SH-SY5Y (cell line): ENCODE measurements around the gene CCDC61.

Source experiments
- GATA2 ChIP-seq: IDR thresholded peaks from 2 replicates; pipeline ENCODE4 v1.6.1; 2011; ENCODE audit warnings: mild to moderate bottlenecking, low read depth, low read length
- GATA3 ChIP-seq: IDR thresholded peaks from 2 replicates; pipeline ENCODE4 v1.6.1; 2011; ENCODE audit warnings: low read depth, mild to moderate bottlenecking, low read length, moderate library complexity

Gene CCDC61

DNA sequence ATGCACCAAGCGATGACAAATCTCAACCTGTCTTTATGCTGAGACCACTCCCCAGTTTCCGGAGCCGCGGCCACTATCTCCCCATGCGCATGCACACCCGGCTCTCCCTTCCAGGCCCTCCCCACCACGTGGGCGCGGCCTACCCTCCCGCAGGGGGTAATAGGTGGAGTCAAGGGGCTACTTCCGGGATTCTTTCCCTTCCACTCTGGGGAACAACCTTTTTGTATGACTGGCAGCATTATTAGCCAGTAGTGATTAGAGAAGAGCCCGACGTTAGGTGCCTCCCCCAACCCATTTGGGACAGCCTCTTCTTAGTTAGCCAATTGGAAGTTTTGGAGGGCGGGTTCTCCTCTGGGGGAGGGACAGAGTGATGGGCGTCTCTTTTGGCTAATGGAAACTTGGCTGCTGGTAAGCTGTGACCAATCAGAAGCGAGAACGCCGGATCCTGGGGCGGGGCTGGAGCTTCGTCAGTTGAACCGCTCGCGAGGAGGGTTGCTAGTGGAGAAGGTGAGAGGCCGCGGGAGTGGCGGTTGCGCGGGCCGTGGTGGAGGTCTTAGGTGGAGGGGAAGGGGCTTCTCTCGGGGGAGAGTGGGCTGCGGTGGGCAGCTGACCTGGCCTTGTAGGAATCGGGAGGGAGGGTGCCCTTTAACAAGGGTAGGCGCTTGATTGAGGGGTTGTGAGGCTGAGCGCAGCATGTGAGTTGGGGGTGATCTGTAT is at the start of gene CCDC61:
TSS of gene CCDC61 (plus strand) at position 470 of the 717 bp plus-strand sequence. CDS start 7,552 bp downstream, outside the sequence.
- no peak for TF ChIP-seq GATA2
- no peak for TF ChIP-seq GATA3

- TF ChIP-seq GATA3 (no peak), GATA2 (no peak)
Observed at GRCh38 chr19:45947926-45948325, 47.3 kb upstream of the CCDC61 start.

GRCh38 chr19:45952341-45952685 is 43.0 kb upstream of the CCDC61 start:
- TF ChIP-seq GATA3: no peak

DNA sequence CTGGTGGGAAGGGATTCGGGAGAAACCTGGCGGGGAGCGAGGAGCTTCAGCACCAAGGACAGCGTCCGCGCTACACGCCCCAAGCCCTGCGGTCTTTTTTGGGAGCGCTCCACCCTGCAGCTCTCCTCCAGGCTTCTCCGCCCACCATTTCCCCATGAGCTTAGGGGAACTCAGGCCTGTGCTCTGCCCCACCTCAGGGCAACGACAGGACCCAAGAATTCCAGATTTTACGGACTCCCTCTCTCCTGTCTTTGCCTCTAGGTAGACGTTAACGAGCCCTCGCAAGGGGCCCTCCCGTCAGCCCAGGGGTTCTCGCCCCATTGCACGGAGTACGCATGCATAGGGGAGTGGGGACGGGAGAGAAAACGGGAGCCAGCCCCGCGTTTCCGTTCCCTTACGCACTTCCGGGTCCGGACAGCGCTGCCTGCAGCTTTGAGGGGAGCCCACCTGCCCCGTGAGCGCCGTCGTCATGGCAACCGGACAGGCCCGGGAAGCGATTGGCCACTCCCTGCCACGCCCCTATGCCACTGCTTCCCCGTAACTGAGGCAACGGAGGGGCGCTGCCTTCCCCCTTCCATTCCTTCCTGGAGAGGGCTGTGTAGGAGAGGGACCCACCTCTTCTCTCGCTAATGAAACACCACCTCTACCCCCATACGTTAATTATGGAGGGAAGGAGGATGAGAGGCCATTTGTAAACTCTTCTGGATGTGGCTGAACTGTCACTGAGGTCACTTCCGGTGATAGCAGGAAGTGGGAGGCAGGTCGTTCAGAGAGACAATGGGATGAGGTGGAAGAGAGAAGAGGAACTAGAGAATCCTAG is 42.4 kb upstream of the CCDC61 start:
- no peak for TF ChIP-seq GATA3
- no peak for TF ChIP-seq GATA2

DNA sequence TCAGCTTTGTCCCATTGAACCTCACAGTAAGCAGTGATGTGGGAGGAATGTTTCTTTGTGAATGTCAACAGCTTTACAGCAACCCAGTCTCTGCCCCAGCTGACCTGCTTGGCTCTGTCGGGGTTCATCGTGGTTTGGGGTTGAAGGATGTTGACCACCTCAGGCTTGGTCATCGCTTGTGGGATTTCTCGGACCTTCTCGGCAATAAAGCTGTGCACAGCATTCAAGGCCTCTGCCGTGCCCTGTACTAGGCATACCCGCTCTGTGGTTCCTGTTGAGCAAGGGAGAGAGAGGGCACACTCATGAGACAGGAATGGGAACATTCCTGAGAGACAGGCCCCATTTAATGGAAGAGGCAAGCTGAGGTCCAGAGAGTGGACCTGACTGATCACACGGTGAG is 41.6 kb upstream of the CCDC61 start:
- TF ChIP-seq GATA2 (no peak), GATA3 (no peak)

DNA sequence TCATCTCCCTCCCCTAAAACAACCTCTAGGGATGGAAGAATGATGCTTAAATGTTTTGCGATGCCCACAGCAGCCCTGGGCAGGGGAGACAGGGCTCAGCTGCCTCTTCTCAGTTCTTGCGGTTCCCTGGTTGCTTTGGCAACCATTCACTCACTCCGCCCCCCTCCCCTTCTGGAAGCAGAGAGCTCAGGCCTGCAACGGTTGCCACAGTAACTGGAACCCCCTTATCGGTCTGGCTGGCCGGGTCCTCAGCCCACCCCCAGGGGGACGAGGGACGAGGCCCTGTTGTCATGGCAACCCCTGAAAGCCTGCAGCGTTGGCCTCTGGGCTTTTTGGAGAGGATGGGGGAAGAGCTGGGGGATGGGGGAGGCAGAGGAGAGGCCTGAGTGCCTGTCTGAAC is 41.1 kb upstream of the CCDC61 start:
- no peak for TF ChIP-seq GATA3
- peak; percentile 24; the same call in 1 of the 2 replicates for TF ChIP-seq GATA2

GRCh38 chr19:45955905-45956608 is 39.2 kb upstream of the CCDC61 start:
- TF ChIP-seq GATA2 (no peak), GATA3 (no peak)

GRCh38 chr19:45958320-45958719 is 36.9 kb upstream of the CCDC61 start:
- TF ChIP-seq GATA2 (no peak), GATA3 (no peak)

GRCh38 chr19:45958769-45959516 is 36.3 kb upstream of the CCDC61 start:
- no peak for TF ChIP-seq GATA2
- no peak for TF ChIP-seq GATA3

DNA sequence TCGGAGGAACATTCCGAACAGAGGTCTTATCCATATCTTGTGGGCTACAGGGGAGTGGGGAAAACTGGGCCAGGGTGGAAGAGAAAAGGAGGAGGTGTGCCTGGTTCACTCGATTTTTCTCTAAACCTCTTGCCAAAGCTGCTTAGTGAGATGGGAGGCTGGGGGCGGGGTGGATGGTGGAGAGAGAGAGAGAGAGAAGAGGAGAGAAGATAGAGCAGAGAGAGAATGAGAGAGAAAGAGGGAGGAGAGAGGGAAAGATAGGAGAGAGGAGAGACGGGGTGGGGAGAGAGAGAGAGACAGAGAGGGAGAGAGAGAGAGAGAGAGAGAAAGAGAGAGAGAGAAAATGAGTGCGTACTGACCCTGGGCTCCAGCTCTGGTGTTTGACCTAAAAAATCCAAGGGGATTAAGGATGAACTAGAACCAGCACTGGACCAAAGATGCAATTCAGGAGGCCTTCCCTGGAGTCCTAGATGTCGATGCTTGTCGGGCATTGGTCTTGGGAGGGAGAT is 35.7 kb upstream of the CCDC61 start:
- TF ChIP-seq GATA3 (no peak), GATA2 (no peak)

- TF ChIP-seq GATA2 (no peak), GATA3 (no peak)
Observed at GRCh38 chr19:45960595-45961235, 34.6 kb upstream of the CCDC61 start.

- TF ChIP-seq GATA2 (no peak), GATA3 (no peak)
Observed at GRCh38 chr19:45962021-45962420, 33.2 kb upstream of the CCDC61 start.

- TF ChIP-seq GATA2 (no peak), GATA3 (no peak)
Observed at GRCh38 chr19:45967246-45967645, 28.0 kb upstream of the CCDC61 start.
